IgD-negative memory B cell (primary cell): Measurements from ENCODE around the gene SUMF1. TPM values are rescaled to one million over a fixed set of nuclear protein-coding genes. Genes with fewer than 3 reads are reported as not detected.

Experiments
- H3K27ac Mint-ChIP-seq, 3 donors: one replicate each; pipeline ENCODE4 v1.8.0; 2020 to 2022; ENCODE audit warnings: mild to moderate bottlenecking in 3 of 3, mixed read lengths in 3 of 3, moderate library complexity in 1 of 3
- H3K27me3 Mint-ChIP-seq: one replicate; pipeline ENCODE4 v1.8.0; 2021; ENCODE audit warnings: mixed read lengths
- H3K36me3 Mint-ChIP-seq: one replicate; pipeline ENCODE4 v1.8.0; 2020; ENCODE audit warnings: mild to moderate bottlenecking, mixed read lengths
- H3K4me1 Mint-ChIP-seq, 3 donors: one replicate each; pipeline ENCODE4 v1.8.0; 2020 to 2022; ENCODE audit warnings: mixed read lengths in 3 of 3, mild to moderate bottlenecking in 1 of 3
- H3K4me3 Mint-ChIP-seq, 4 donors: one replicate each; pipeline ENCODE4 v1.8.0; 2020 to 2022; ENCODE audit warnings: mild to moderate bottlenecking in 4 of 4, mixed read lengths in 4 of 4, moderate library complexity in 3 of 4
- H3K9me3 Mint-ChIP-seq, 3 donors: one replicate each; pipeline ENCODE4 v1.8.0; 2020 to 2021; ENCODE audit warnings: mixed read lengths in 3 of 3, mild to moderate bottlenecking in 1 of 3
- polyA plus RNA-seq: library from polyadenylated mRNA; unstranded; fragments of 300-500 nt; fragmentation: Illumina TruSeq; gene quantifications from one replicate; pipeline ENCODE4 v1.2.3, GENCODE V29; 2021

Gene SUMF1
- polyA plus RNA-seq, 1 donor from 2014 or later, result 23.0 TPM

DNA sequence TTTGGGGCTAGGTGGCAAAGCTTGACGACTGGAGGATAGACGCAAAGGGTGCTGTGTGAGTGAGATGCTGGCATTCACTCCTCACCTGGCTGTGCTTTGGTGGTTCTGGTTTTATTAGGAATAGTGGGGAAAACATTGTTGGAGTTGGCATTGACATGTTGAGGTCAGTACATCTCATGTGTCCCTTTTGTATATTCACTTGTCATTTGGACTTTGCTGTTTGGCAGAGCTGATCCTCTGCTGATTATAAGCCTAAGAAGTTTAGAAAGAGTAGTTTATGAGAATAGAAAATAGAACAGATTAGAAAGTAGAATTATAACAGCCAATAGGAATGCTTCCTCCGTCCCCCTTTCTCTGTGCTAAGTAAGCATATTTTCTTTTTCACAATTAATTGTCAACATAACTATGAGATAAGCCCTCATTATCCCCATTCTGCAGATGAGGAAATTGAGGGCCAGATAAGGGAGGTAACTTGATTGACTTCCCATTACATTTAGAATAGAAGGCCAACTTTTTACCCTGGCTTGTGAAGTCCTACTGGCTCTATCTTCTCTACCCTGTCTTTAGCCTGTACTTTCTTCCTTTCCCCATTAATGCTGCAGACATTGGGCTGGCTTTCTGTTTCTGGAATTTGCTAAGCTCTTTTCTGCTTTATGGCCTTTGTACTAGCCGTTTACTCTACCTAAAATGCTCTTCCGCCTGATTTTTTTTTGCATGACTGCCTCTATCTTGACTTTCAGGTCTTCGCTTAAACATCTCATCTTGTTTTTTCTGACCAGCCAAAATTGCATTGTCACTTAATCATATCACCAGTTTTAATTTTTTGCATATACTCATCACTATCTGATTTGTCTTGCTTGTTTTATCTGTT, 38.9 kb upstream of the SUMF1 start:
- Mint-ChIP-seq H3K9me3 (no peaks in the 10 kb centered on the region), H3K4me3 (peak overlapping the region; percentile 83 to 93 (median 86)), H3K27me3 (no peaks in the 10 kb centered on the region), H3K36me3 (peaks cover 4% of the 10 kb centered on the region), H3K27ac (peak overlapping the region; percentile 93 to 98 (median 98)), H3K4me1 (peaks cover 71 to 87% (median 73%) of the 10 kb centered on the region in 3 donors)

DNA sequence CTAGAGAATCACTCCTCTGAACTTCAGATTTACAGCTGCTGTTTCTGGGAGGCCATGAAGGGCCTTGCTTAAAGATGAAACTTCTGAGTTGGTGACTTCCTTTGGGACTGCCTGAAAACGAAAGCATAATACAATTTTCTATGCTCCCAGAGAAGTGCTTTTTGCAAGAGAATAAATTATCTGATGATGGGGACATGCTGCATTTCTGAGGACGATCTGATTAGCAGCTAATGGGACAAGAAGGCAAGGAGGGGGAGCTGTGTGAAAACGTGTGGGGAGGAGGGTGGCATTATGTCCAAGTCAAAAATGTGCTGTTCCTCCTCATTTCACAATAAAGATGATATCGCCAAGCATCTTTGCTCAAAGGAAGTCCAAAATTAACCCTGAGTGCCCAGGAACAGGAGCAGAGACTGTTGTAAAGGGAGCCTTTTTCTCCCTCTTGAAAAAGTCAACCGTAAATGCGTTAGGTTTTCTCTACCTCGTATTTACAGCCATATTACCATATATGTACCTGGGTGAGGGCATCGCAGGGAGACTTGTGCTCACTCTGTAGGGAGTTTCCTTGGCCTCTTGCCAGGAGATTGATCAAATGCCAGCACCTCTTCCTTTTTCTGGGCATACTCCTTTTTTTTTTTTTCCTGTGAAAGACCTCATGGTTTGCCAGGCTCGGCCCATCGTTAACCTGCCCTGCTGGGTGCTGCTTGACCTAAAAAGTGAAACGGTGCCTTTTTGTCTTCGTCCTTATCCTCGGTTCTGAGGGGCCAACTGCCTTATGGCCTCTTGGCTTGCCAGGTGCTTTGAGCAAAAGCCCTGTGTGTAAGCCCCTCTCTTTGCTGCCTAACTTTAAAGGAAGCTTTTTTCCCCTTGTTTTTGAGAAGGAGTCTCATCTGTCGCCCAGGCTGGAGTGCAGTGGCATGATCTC, 37.5 kb upstream of the SUMF1 start:
- H3K4me3 Mint-ChIP-seq, result peak overlapping the region; percentile 83 to 93 (median 86)
- H3K27me3 Mint-ChIP-seq, result no peaks in the 10 kb centered on the region
- peaks cover 58 to 79% (median 69%) of the 10 kb centered on the region in 3 donors for H3K4me1 Mint-ChIP-seq
- H3K9me3 Mint-ChIP-seq, result no peaks in the 10 kb centered on the region
- peak overlapping the region; percentile 93 to 98 (median 98) for H3K27ac Mint-ChIP-seq
- H3K36me3 Mint-ChIP-seq, result peaks cover 4% of the 10 kb centered on the region

DNA sequence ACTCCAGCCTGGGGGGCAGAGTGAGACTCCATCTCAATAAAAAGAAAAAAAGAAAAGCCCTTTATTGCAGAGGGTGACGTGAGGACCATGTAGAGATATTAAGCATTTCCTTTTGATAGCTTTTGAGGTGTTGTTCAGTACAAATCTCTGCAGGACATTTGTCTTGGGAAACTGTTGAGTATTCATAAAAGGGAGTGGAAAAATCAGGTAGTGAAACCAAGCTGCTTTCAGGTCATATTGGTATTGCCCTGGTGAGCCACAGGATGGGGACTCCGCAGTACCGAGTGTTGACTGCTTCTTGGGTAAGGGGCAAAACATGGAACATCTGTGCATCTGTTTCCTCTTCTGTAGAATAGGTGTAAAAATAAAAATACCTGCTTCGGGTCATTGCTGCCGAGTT, 36.0 kb upstream of the SUMF1 start:
- Mint-ChIP-seq H3K27ac (peak overlapping the region; percentile 93 to 98 (median 98)), H3K36me3 (peaks cover 10% of the 10 kb centered on the region), H3K9me3 (no peaks in the 10 kb centered on the region), H3K4me1 (peaks cover 50 to 74% (median 71%) of the 10 kb centered on the region in 3 donors), H3K4me3 (peak overlapping the region; percentile 83 to 93 (median 84)), H3K27me3 (no peaks in the 10 kb centered on the region)

DNA sequence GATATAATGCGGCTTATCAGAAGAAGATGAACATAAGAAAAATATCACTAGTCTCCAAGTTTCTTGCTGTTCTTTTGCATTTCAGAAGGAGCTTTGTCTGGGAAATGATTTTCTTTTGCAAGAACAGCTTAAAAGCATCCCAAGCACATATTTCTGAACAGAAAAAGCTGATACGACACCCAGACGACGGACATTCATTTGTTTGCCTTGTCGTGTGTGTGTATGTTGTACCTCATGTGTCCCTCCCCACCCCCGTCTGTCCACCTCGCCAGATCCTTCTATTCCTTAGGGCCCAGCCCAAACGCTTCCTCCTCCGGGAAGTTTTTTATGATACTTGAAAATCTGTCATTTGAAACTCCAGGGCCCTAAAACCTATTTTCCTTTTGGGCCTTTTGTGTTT, 34.9 kb upstream of the SUMF1 start:
- Mint-ChIP-seq H3K4me3 (peak overlapping the region in 2 of 4 donors; percentile 19 to 80), H3K4me1 (peaks cover 47 to 73% (median 69%) of the 10 kb centered on the region in 3 donors), H3K9me3 (no peaks in the 10 kb centered on the region), H3K27me3 (no peaks in the 10 kb centered on the region), H3K27ac (peak overlapping the region in 2 of 3 donors; percentile 69 to 98), H3K36me3 (peaks cover 10% of the 10 kb centered on the region)

DNA sequence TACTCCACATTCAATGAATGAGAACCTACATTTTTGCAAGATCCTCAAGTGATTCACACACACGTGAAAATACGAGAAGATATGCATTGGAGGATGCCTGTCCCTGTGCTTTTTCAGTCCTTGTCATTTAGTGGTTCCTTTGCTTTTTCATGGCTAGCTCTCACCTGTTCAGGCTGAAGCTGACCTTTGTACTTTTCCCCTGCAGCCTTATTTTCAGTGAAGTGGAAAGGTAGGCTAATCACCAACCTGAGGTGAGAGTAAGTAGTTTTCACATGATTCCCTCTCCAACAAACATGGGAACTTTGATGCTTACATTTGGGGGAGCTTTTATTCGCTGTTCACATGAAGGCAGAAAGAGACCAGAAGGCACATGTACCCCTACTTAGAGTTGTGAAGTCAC, 34.4 kb upstream of the SUMF1 start:
- H3K4me1 Mint-ChIP-seq, result peaks cover 49 to 73% (median 68%) of the 10 kb centered on the region in 3 donors
- peak overlapping the region; percentile 65 to 98 (median 69) for H3K27ac Mint-ChIP-seq
- peaks cover 10% of the 10 kb centered on the region for H3K36me3 Mint-ChIP-seq
- H3K4me3 Mint-ChIP-seq, result peak overlapping the region in 2 of 4 donors; percentile 19 to 80
- no peaks in the 10 kb centered on the region for H3K9me3 Mint-ChIP-seq
- H3K27me3 Mint-ChIP-seq, result no peaks in the 10 kb centered on the region

DNA sequence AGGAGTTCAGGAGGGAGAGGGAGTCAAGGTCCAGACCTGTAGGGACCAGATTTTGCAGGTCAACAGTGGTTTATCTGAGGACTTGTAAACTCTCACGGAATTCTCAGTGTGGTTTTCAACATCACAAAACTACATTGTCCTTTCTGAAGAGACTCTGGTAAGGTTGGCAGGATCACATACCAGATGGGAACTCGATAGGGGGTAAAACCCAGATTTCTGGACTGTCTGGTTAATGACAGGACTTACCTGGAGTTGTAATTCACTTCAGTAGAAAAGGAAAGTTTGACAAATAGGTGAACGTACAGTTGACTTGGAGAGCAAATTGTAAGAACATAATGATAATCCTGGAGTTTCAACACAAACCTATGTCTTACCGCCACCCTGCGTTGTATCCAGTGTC, 31.4 kb upstream of the SUMF1 start:
- no peaks in the 10 kb centered on the region for H3K9me3 Mint-ChIP-seq
- H3K27me3 Mint-ChIP-seq, result no peaks in the 10 kb centered on the region
- peaks cover 51 to 61% (median 59%) of the 10 kb centered on the region in 3 donors for H3K4me1 Mint-ChIP-seq
- H3K4me3 Mint-ChIP-seq, result peak overlapping the region in 1 of 4 donors; percentile 44
- H3K36me3 Mint-ChIP-seq, result peaks cover 7% of the 10 kb centered on the region
- H3K27ac Mint-ChIP-seq, result no peak overlapping the region

DNA sequence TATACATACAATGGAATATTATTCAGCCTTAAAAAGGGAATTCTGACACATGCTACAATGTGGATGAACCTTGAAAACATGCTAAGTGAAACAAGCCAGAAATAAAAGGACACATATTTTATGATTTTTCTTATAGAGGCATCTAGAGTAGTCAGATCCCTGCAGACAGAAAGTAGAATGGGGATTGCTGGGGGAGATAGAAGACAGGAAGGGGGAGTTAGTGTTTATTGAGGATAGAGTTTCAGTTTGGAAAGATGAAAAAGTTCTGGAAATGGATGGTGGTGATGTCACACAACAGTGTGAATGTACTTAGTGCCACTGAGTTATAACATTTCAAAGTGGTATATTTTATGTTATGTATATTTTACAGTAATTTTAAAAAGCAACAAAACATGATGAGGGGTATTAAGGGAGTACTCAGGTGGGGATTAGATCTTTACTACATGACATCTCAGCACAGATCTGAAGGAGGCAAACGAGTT, 30.8 kb upstream of the SUMF1 start:
- no peaks in the 10 kb centered on the region for H3K27me3 Mint-ChIP-seq
- peaks cover 7% of the 10 kb centered on the region for H3K36me3 Mint-ChIP-seq
- H3K4me3 Mint-ChIP-seq, result peak overlapping the region in 2 of 4 donors; percentile 44 to 53
- H3K27ac Mint-ChIP-seq, result peak overlapping the region in 2 of 3 donors; percentile 20 to 31
- peaks cover 45 to 56% (median 54%) of the 10 kb centered on the region in 3 donors for H3K4me1 Mint-ChIP-seq
- no peaks in the 10 kb centered on the region for H3K9me3 Mint-ChIP-seq

DNA sequence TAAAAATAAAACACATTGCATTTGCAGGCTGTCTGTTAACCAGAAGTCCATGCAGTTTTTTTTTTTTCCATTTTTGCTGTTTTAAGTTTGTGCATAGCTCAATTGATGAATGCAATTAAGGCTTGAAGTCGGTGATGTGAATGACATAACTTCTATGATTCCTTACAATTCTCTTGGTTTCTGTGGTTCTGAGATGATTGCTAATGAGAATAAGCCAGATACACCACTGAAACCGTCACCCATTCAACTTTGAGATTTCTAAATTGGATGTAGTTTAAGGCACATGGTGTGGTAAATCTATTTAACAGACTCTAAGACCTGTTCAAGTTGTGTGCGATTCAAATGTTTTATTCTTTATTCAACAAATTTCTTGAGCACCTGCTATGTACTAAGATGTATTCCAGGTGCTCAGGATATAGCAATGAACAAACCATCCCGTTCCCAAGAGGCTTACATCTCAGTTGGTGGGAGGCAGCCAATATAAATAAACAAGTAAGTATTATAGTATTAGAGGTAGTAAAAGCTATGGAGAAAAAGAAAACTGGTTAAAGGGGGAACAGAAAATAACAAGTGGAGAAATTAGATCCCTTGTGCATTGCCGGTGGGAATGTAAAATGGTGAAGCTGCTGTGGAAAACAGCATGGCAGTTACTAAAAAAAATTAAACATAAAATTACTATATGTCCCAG, 30.1 kb upstream of the SUMF1 start:
- H3K27me3 Mint-ChIP-seq, result no peaks in the 10 kb centered on the region
- H3K4me1 Mint-ChIP-seq, result peaks cover 45 to 54% (median 53%) of the 10 kb centered on the region in 3 donors
- H3K27ac Mint-ChIP-seq, result peak overlapping the region in 1 of 3 donors; percentile 2
- H3K4me3 Mint-ChIP-seq, result peak overlapping the region; percentile 87 to 99 (median 98)
- H3K36me3 Mint-ChIP-seq, result peaks cover 7% of the 10 kb centered on the region
- H3K9me3 Mint-ChIP-seq, result no peaks in the 10 kb centered on the region

DNA sequence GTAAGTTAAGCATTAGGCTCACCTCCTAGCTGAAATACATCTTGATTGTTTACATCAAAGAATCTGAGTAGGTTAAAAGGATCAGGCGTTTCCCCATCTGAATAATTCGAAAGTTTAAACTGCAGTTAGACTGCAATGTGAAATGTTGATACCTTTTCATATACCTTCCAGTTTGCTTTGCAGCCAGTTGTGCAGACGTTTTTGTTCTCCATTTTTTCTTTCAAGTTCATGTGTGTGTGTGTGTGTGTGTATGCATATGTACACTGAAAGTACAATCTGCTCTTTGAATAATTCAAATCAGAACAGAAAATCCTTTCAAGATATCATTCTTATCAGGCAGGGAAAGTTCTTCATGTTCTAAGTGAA, 29.0 kb upstream of the SUMF1 start:
- H3K4me1 Mint-ChIP-seq, result peaks cover 41 to 45% (median 45%) of the 10 kb centered on the region in 3 donors
- H3K9me3 Mint-ChIP-seq, result no peaks in the 10 kb centered on the region
- no peaks in the 10 kb centered on the region for H3K27me3 Mint-ChIP-seq
- H3K4me3 Mint-ChIP-seq, result peak overlapping the region; percentile 87 to 99 (median 98)
- H3K36me3 Mint-ChIP-seq, result peaks cover 7% of the 10 kb centered on the region
- peak overlapping the region; percentile 65 to 87 (median 71) for H3K27ac Mint-ChIP-seq

DNA sequence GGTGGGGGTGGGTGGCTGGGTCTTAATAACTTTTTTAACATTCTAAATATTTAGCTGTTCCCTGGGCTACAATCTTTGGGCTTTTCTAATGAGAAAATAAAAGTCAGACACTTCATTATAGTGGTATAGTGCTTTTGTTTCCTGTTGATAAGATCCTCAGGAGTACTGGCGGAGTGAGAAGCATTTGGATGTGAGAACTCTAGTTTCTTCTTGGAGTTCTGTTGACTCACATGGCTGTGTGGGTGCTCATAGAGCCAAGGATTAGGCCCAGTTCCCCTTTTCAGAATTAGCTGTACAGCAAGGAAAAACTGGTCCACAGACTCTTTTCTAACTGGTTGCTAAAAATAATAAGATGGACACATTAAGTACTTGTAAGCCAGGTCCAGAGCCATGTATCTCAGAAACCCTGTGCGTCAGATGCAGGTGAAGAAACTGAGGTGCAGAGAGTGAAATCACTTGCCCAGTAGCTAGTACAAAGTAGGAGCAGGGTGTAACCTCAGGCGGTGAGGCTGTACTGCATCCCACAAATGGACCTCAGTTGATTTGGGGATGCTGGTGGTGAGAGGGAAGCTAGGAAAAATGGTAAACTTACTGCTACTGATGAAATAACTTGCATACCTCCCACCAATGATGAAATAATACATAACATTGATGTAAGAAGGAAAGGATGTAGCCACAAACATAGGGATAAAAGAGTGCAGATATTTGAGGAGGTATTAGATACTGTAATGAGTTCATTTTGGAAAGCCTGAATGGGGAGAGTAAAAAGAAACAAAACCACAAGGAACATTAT, 28.4 kb upstream of the SUMF1 start:
- H3K4me1 Mint-ChIP-seq, result peaks cover 41 to 45% (median 45%) of the 10 kb centered on the region in 3 donors

DNA sequence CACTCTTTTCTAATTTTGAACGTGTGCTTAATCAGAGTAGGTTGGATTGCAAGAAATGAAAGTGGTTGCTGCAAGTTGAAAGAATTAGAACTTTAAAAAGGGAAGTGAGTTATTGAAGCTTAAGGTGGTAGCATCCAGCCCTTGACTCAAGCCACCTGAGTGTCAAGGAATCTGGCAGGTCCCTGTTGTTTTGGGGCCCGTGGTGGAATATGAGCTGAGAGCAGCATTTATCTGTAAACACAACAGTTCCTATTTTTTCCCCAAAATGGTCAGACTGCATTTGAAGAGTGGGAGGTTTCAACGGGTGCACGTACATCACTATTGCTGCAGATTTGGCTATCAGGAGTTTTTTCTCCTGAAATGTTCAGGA, 27.8 kb upstream of the SUMF1 start:
- H3K4me1 Mint-ChIP-seq, result peaks cover 41 to 42% (median 41%) of the 10 kb centered on the region in 3 donors
- peak overlapping the region; percentile 87 to 99 (median 98) for H3K4me3 Mint-ChIP-seq
- H3K36me3 Mint-ChIP-seq, result peaks cover 7% of the 10 kb centered on the region
- H3K9me3 Mint-ChIP-seq, result no peaks in the 10 kb centered on the region
- H3K27ac Mint-ChIP-seq, result peak overlapping the region; percentile 87 to 96 (median 96)
- H3K27me3 Mint-ChIP-seq, result no peaks in the 10 kb centered on the region

More for the DNA sequence above, 28.4 kb upstream of the SUMF1 start:
- H3K27me3 Mint-ChIP-seq, result no peaks in the 10 kb centered on the region
- peaks cover 7% of the 10 kb centered on the region for H3K36me3 Mint-ChIP-seq
- H3K27ac Mint-ChIP-seq, result peak overlapping the region; percentile 65 to 87 (median 87)
- H3K4me3 Mint-ChIP-seq, result peak overlapping the region; percentile 87 to 99 (median 98)
- no peaks in the 10 kb centered on the region for H3K9me3 Mint-ChIP-seq

DNA sequence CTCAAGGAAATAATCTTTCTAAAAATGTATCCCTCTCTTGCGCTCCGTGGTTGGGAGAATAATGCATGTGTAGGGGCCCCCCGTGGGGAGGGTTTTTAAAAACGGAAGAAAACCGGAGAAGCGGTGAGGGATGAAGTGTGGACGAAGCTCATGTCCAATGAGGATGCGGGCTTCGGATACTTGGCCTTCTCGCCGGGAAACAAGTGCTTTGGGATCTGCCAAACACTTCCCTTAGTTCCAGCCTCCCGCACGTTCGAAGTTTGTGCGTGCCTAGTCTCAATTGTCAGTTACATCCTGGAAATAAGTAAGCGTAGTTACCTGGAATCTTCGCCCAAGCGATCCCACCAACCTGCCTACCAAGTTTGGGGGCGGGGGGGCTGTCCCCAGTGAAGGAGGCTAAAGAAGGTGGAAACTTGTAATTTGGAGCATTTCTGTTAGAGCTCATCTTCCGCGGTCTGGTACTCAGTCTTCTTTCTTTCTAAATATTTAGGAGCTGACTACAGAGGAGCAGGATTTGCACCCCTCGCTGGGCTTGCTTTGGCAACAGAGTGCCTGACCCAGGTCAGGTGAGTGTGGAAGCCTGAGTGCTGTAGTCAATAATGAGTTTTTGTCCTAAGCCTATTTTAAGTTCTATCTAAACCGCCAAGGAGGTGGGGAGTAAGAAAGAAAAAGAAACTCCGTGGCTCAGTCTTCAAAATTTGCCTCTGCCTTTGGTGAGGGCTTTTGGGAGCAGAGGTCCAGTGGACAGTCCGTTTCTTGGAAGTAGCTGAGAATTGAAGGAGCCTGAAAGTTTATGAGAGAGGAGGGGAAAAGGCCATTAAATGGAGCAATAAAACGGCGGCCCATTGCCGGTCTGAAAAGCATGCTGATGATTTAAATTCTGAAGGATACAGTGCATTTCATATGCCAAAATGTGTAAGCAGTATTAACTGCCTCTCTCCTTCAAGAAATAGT, 27.1 kb upstream of the SUMF1 start:
- Mint-ChIP-seq H3K4me1 (peaks cover 37 to 41% (median 41%) of the 10 kb centered on the region in 3 donors), H3K4me3 (peak overlapping the region; percentile 87 to 99 (median 98))

More for the DNA sequence above, 27.1 kb upstream of the SUMF1 start:
- H3K27me3 Mint-ChIP-seq, result no peaks in the 10 kb centered on the region
- H3K36me3 Mint-ChIP-seq, result peaks cover 7% of the 10 kb centered on the region
- H3K9me3 Mint-ChIP-seq, result no peaks in the 10 kb centered on the region
- peak overlapping the region; percentile 87 to 96 (median 96) for H3K27ac Mint-ChIP-seq
